Panc1 (cell line): Measurements from ENCODE around the gene FGF3. TPM values are rescaled to one million over a fixed set of nuclear protein-coding genes. Genes with fewer than 3 reads are reported as not detected.

Source experiments
- ATAC-seq: fragments of 200-7000 bp; cut with Tn5 transposase; 2 replicates; pipeline ENCODE4 v1.9.1; 2020; ENCODE audit warnings: mild to moderate bottlenecking, moderate library complexity
- BruUV-seq: library from RNA; stranded (reverse); fragments of 400-500 nt; replicated peaks from 2 replicates; lab custom pipeline; 2021; lab: Mats Ljungman, UMichigan
- CTCF ChIA-PET: fragments of 300-600 bp; sonication (Branson Sonifier 250); formaldehyde crosslinking; loops from one replicate; lab custom pipeline; 2022; ENCODE audit warnings: antibody characterized with exemption; lab: Charles Lee
- POLR2A ChIA-PET: fragments of 300-600 bp; sonication (Branson Sonifier 250); formaldehyde crosslinking; loops from one replicate; lab custom pipeline; 2022; ENCODE audit warnings: antibody characterized with exemption; lab: Charles Lee
- DNase-seq: peaks from one replicate; pipeline ENCODE4 v3.0.0-alpha.2; 2010; ENCODE audit warnings: low read depth, low spot score
- H3K27ac ChIP-seq: 2 replicates; pipeline ENCODE4 v1.5.1; 2011; ENCODE audit warnings: mild to moderate bottlenecking, low read length, inconsistent platforms
- H3K27me3 ChIP-seq: fragments of 200-500 bp; sonication (Bioruptor generic); 2 replicates; pipeline ENCODE4 v1.6.0; 2014; ENCODE audit warnings: low read length, inconsistent platforms; ENCODE audit not compliant: control insufficient read depth, insufficient read depth
- H3K36me3 ChIP-seq: fragments of 200-500 bp; sonication (Bioruptor generic); 2 replicates; pipeline ENCODE4 v1.5.1; 2014; ENCODE audit warnings: inconsistent platforms, mild to moderate bottlenecking, low read length, moderate library complexity; ENCODE audit not compliant: control insufficient read depth, insufficient read depth
- H3K4me1 ChIP-seq: 2 replicates; pipeline ENCODE4 v1.5.1; 2011; ENCODE audit warnings: inconsistent platforms, mild to moderate bottlenecking, low read length, moderate library complexity; ENCODE audit not compliant: control insufficient read depth, insufficient read depth
- H3K4me3 ChIP-seq, 2 experiments: 2 replicates each; pipeline ENCODE4 v1.5.1; 2011 to 2012; ENCODE audit warnings: low read depth in 2 of 2, low read length in 2 of 2, mild to moderate bottlenecking in 2 of 2, inconsistent platforms in 1 of 2, moderate library complexity in 1 of 2
- H3K9me3 ChIP-seq: fragments of 200-500 bp; sonication (Bioruptor generic); 2 replicates; pipeline ENCODE4 v1.5.1; 2014; ENCODE audit warnings: low read depth, mild to moderate bottlenecking, inconsistent platforms, low read length, moderate library complexity; ENCODE audit not compliant: control insufficient read depth, insufficient read depth
- CTCF ChIP-seq: fragments of 450-650 bp; IDR thresholded peaks from 2 replicates; pipeline ENCODE4 v1.5.1; 2017; ENCODE audit warnings: mild to moderate bottlenecking
- POLR2AphosphoS5 ChIP-seq: IDR thresholded peaks from 2 replicates; pipeline ENCODE4 v1.6.1; 2012; ENCODE audit warnings: mild to moderate bottlenecking, low read depth, low read length, moderate library complexity
- REST ChIP-seq, 2 experiments: IDR thresholded peaks; 2 replicates each; pipeline ENCODE4 v1.6.1; 2011 to 2012; ENCODE audit warnings: low read depth in 2 of 2, control low read depth in 1 of 2, low read length in 1 of 2, mild to moderate bottlenecking in 1 of 2, moderate library complexity in 1 of 2; ENCODE audit not compliant: insufficient read depth in 1 of 2
- SIN3A ChIP-seq: IDR thresholded peaks from 2 replicates; pipeline ENCODE4 v1.6.1; 2012; ENCODE audit warnings: low read depth, mild to moderate bottlenecking, low read length, moderate library complexity, borderline replicate concordance; ENCODE audit not compliant: insufficient read depth
- TCF7L2 ChIP-seq: IDR thresholded peaks from 2 replicates; pipeline ENCODE4 v1.6.1; 2011; ENCODE audit warnings: mild to moderate bottlenecking, low read depth, low read length, inconsistent platforms
- in situ Hi-C: cut with HindIII; loops from 2 replicates; pipeline ENCODE4 v1.10.0; 2016; ENCODE audit warnings: low sequenced_read_pairs, low pct_unique_long_range_greater_than_20kb
- intact Hi-C: fragments of 100-400 bp; cut with micrococcal nuclease; formaldehyde crosslinking; loops from one replicate; pipeline ENCODE4 v1.10.0; 2022; ENCODE audit not compliant: unreplicated experiment
- total RNA-seq: library from RNA; stranded (reverse); gene quantifications from one replicate; pipeline ENCODE4 v1.2.1, GENCODE V29; 2021; ENCODE audit not compliant: unreplicated experiment

FGF3 gene
- total RNA-seq, 1 experiment from 2014 or later: not detected

- POLR2A ChIA-PET: no interaction called here
- Histone ChIP-seq H3K4me1 (no peaks in the 10 kb centered on the region), H3K4me3 (no peak overlapping the region), H3K9me3 (no peaks in the 10 kb centered on the region), H3K27me3 (peaks cover 7% of the 10 kb centered on the region; the same call in 1 of the 2 replicates), H3K36me3 (no peaks in the 10 kb centered on the region), H3K27ac (no peak overlapping the region)
- in situ Hi-C loops: no loop called here
- TF ChIP-seq CTCF: no peak
- no peak for TF ChIP-seq TCF7L2
- no peak for TF ChIP-seq REST (IDR thresholded peaks at IDR 0.05; ENCODE audit: insufficient read depth in 1 of 2, low read depth in 2 of 2, low read length in 1 of 2)
- TF ChIP-seq POLR2AphosphoS5: no peak
- no peak for TF ChIP-seq SIN3A
- CTCF ChIA-PET: interaction anchor here (0.7 kb wide), 1 partner anchor 59 kb away, joined by 4 read pairs; no protein-coding TSS in a partner anchor
- ATAC-seq (no peak), DNase-seq (no peak)
- intact Hi-C loops: no loop called here
- BruUV-seq: no TSS peak
These were observed 4.5 kb upstream of the FGF3 start for GRCh38 chr11:69823641-69824265.

GRCh38 chr11:69822676-69823494, 3.7 kb upstream of the FGF3 start:
- CTCF ChIA-PET: no interaction called here
- in situ Hi-C loops: no loop called here
- H3K36me3 ChIP-seq: no peaks in the 10 kb centered on the region

More at GRCh38 chr11:69822676-69823494, 3.7 kb upstream of the FGF3 start:
- ATAC-seq (no peak), DNase-seq (no peak)
- no TSS peak for BruUV-seq
- H3K27me3 ChIP-seq: peaks cover 7% of the 10 kb centered on the region; the same call in 1 of the 2 replicates
- H3K4me1 ChIP-seq: peaks cover 5% of the 10 kb centered on the region; the same call in 1 of the 2 replicates
- TF ChIP-seq POLR2AphosphoS5: no peak
- TF ChIP-seq CTCF: no peak
- no peak for TF ChIP-seq SIN3A
- no peak for TF ChIP-seq TCF7L2
- no peak for TF ChIP-seq REST (IDR thresholded peaks at IDR 0.05; ENCODE audit: insufficient read depth in 1 of 2, low read depth in 2 of 2, low read length in 1 of 2)
- H3K4me3 ChIP-seq: no peak overlapping the region
- no peak overlapping the region for H3K27ac ChIP-seq
- no peaks in the 10 kb centered on the region for H3K9me3 ChIP-seq
- POLR2A ChIA-PET: no interaction called here
- intact Hi-C loops: no loop called here
